IMR-90 (cell line): ENCODE data around the gene CELSR1. TPM values are rescaled to one million over a fixed set of nuclear protein-coding genes. Genes with fewer than 3 reads are reported as not detected.

Source experiments
- ATAC-seq: fragments of 200-7000 bp; cut with Tn5 transposase; 2 replicates; pipeline ENCODE4 v1.9.1; 2020; ENCODE audit warnings: low read depth, mild to moderate bottlenecking, moderate library complexity
- BruUV-seq: library from RNA; stranded (reverse); fragments of 400-500 nt; replicated peaks from 2 replicates; lab custom pipeline; 2021; lab: Mats Ljungman, UMichigan
- CTCF ChIA-PET: fragments of 300-600 bp; formaldehyde crosslinking; extraction: SDS; loops from one replicate; lab custom pipeline; 2021; ENCODE audit warnings: antibody characterized with exemption; lab: Yijun Ruan, JAX
- POLR2A ChIA-PET: fragments of 300-600 bp; sonication (Branson Sonifier 250); formaldehyde crosslinking; loops from one replicate; lab custom pipeline; 2022; ENCODE audit warnings: antibody characterized with exemption; ENCODE audit not compliant: unreplicated experiment; lab: Charles Lee
- DNase-seq: peaks from one replicate; pipeline ENCODE4 v3.0.0; 2013
- H2AFZ ChIP-seq: replicated peaks from 2 replicates; pipeline ENCODE3; 2013; ENCODE audit warnings: low read length, mild to moderate bottlenecking; ENCODE audit not compliant: poor library complexity
- H2AK5ac ChIP-seq: 2 replicates; pipeline ENCODE4 v1.6.1; 2013; ENCODE audit warnings: low read depth, low read length, inconsistent platforms
- H2AK9ac ChIP-seq: replicated peaks from 2 replicates; pipeline ENCODE3; 2013; ENCODE audit warnings: mild to moderate bottlenecking, low read depth, low read length, moderate library complexity; ENCODE audit not compliant: poor library complexity
- H2BK120ac ChIP-seq: 2 replicates; pipeline ENCODE4 v1.6.1; 2013; ENCODE audit warnings: low read depth, low read length, inconsistent platforms
- H2BK15ac ChIP-seq: 3 replicates; pipeline ENCODE4 v1.6.1; 2013; ENCODE audit warnings: low read depth, low read length, inconsistent platforms
- H2BK20ac ChIP-seq: 2 replicates; pipeline ENCODE4 v1.6.1; 2013; ENCODE audit warnings: low read depth, mild to moderate bottlenecking, inconsistent platforms, low read length, moderate library complexity
- H2BK5ac ChIP-seq: 2 replicates; pipeline ENCODE4 v1.6.1; 2013; ENCODE audit warnings: mild to moderate bottlenecking, low read depth, low read length, inconsistent platforms; ENCODE audit not compliant: poor library complexity, severe bottlenecking
- H3K14ac ChIP-seq: replicated peaks from 2 replicates; pipeline ENCODE4 v1.6.1; 2013; ENCODE audit warnings: low read depth, low read length, inconsistent platforms
- H3K18ac ChIP-seq: 2 replicates; pipeline ENCODE4 v1.6.1; 2013; ENCODE audit warnings: low read depth, low read length, control low read depth
- H3K23ac ChIP-seq: 2 replicates; pipeline ENCODE4 v1.6.1; 2013; ENCODE audit warnings: low read depth, low read length, inconsistent platforms
- H3K27ac ChIP-seq: 2 replicates; pipeline ENCODE4 v1.5.1; 2013; ENCODE audit warnings: mild to moderate bottlenecking, control low read depth, low read length; ENCODE audit not compliant: insufficient read depth
- H3K27me3 ChIP-seq: 2 replicates; pipeline ENCODE4 v1.6.1; 2013; ENCODE audit warnings: low read length; ENCODE audit not compliant: control insufficient read depth, insufficient read depth
- H3K36me3 ChIP-seq: 2 replicates; pipeline ENCODE4 v1.6.1; 2013; ENCODE audit warnings: low read length, mixed read lengths; ENCODE audit not compliant: control insufficient read depth, insufficient read depth
- H3K4ac ChIP-seq: 2 replicates; pipeline ENCODE4 v1.6.1; 2013; ENCODE audit warnings: low read depth, low read length, inconsistent platforms
- H3K4me1 ChIP-seq: 2 replicates; pipeline ENCODE4 v1.6.1; 2013; ENCODE audit warnings: low read length, mixed read lengths; ENCODE audit not compliant: control insufficient read depth, insufficient read depth
- H3K4me2 ChIP-seq: 2 replicates; pipeline ENCODE4 v1.6.1; 2013; ENCODE audit warnings: low read depth, mild to moderate bottlenecking, control low read depth, low read length, moderate library complexity
- H3K4me3 ChIP-seq: 2 replicates; pipeline ENCODE4 v1.5.1; 2013; ENCODE audit warnings: low read depth, mild to moderate bottlenecking, control low read depth, low read length, moderate library complexity; ENCODE audit not compliant: insufficient read depth
- H3K56ac ChIP-seq: 2 replicates; pipeline ENCODE4 v1.6.1; 2013; ENCODE audit warnings: low read length, inconsistent platforms; ENCODE audit not compliant: insufficient read depth; ENCODE audit errors: extremely low read depth
- H3K79me1 ChIP-seq, 2 experiments: 2 replicates each; pipeline ENCODE4 v1.6.1; 2013; ENCODE audit warnings: low read length in 2 of 2, inconsistent platforms in 1 of 2, low read depth in 1 of 2
- H3K9ac ChIP-seq: 2 replicates; pipeline ENCODE4 v1.6.1; 2013; ENCODE audit warnings: low read depth, low read length, control low read depth
- H3K9me1 ChIP-seq: 2 replicates; pipeline ENCODE4 v1.6.1; 2013; ENCODE audit warnings: low read length, inconsistent platforms; ENCODE audit not compliant: insufficient read depth
- H3K9me3 ChIP-seq: 2 replicates; pipeline ENCODE4 v1.6.1; 2013; ENCODE audit warnings: low read length; ENCODE audit not compliant: control insufficient read depth, insufficient read depth
- H4K20me1 ChIP-seq: 2 replicates; pipeline ENCODE4 v1.6.1; 2013; ENCODE audit warnings: low read length, inconsistent platforms; ENCODE audit not compliant: insufficient read depth
- H4K5ac ChIP-seq: 2 replicates; pipeline ENCODE4 v1.6.1; 2013; ENCODE audit warnings: mild to moderate bottlenecking, low read depth, low read length, control low read depth
- H4K8ac ChIP-seq, 2 experiments: 2 replicates each; pipeline ENCODE4 v1.6.1; 2013; ENCODE audit warnings: low read depth in 2 of 2, low read length in 2 of 2, control low read depth in 1 of 2, inconsistent platforms in 1 of 2
- H4K91ac ChIP-seq: 2 replicates; pipeline ENCODE4 v1.6.1; 2013; ENCODE audit warnings: low read depth, low read length, inconsistent platforms; ENCODE audit not compliant: insufficient read depth
- MAZ ChIP-seq: IDR thresholded peaks from 2 replicates; pipeline ENCODE4 v1.6.1; 2012; ENCODE audit warnings: low read depth, mild to moderate bottlenecking, low read length, improper control_type of control experiment, moderate library complexity, borderline replicate concordance
- MXI1 ChIP-seq: IDR thresholded peaks from 2 replicates; pipeline ENCODE4 v1.6.1; 2012; ENCODE audit warnings: low read depth, mild to moderate bottlenecking, low read length, moderate library complexity, borderline replicate concordance
- USF2 ChIP-seq: fragments of 150-350 bp; IDR thresholded peaks from 2 replicates; pipeline ENCODE4 v1.6.1; 2017; ENCODE audit warnings: mild to moderate bottlenecking, antibody characterized with exemption, low read length, low read depth
- WGBS, 2 experiments: methylation state at CpG; one replicate each; pipeline versions ENCODE4 v1.1.5 to v1.1.7; 2013; ENCODE audit warnings: missing lambda C conversion rate in 2 of 2; ENCODE audit not compliant: insufficient read length in 1 of 2; ENCODE audit errors: extremely low coverage in 2 of 2; 5-methylcytosine and 5-hydroxymethylcytosine counted together
- dilution Hi-C: fragments of 300-500 bp; cut with HindIII; formaldehyde crosslinking; loops from one replicate; pipeline ENCODE4 v1.14.3; 2018; ENCODE audit warnings: low sequenced_read_pairs; ENCODE audit not compliant: unreplicated experiment
- in situ Hi-C: fragments of 300-500 bp; cut with MboI; formaldehyde crosslinking; loops from 3 replicates; pipeline ENCODE4 v1.14.3; 2019; ENCODE audit warnings: low sequenced_read_pairs, inconsistent platforms, mixed read lengths
- intact Hi-C: fragments of 100-400 bp; cut with micrococcal nuclease; formaldehyde crosslinking; loops from 2 replicates; pipeline ENCODE4 v1.10.0; 2022
- polyA plus RNA-seq, 3 experiments: library from polyadenylated mRNA; depleted of rRNA; stranded (reverse); fragments of >200 nt; gene quantifications; 2 replicates each; pipeline ENCODE4 v1.2.3, GENCODE V29; 2012; ENCODE audit warnings: low replicate concordance in 1 of 3
- total RNA-seq: library from RNA; depleted of rRNA; stranded (reverse); fragments of >200 nt; gene quantifications from 2 replicates; pipeline ENCODE4 v1.2.3, GENCODE V29; 2012

The CELSR1 gene
- total and polyA plus RNA-seq, 2 of the 4 experiments (the other 2 are of a cell fraction), result 0.36 to 0.82 TPM

- CTCF ChIA-PET, result no interaction called here
- ATAC-seq, result no peak
- no TSS peak for BruUV-seq
Observed at GRCh38 chr22:46371623-46372226, 165.7 kb downstream of the CELSR1 start.

More at GRCh38 chr22:46371623-46372226, 165.7 kb downstream of the CELSR1 start:
- POLR2A ChIA-PET, result no interaction called here
- DNase-seq, result no peak
- no peaks in the 10 kb centered on the region for H3K36me3 ChIP-seq
- no peaks in the 10 kb centered on the region for H4K20me1 ChIP-seq
- H2BK20ac ChIP-seq, result no peak overlapping the region
- H2AK9ac ChIP-seq, result no peak overlapping the region
- peaks cover 6% of the 10 kb centered on the region for H3K9me3 ChIP-seq
- no peak overlapping the region for H4K5ac ChIP-seq
- intact Hi-C loops, result no loop called here
- H2AFZ ChIP-seq, result no peak overlapping the region
- no peak overlapping the region for H3K18ac ChIP-seq
- no peak overlapping the region for H3K4me3 ChIP-seq
- no peak overlapping the region for H3K4me2 ChIP-seq
- no peaks in the 10 kb centered on the region for H3K79me1 ChIP-seq
- no peak overlapping the region for H3K56ac ChIP-seq
- 58 to 100% methylated on average over 2 of the region's 2 CpGs for WGBS, 2 experiments
- H3K14ac ChIP-seq, result no peak overlapping the region
- no peak overlapping the region for H3K4ac ChIP-seq
- peaks cover 14% of the 10 kb centered on the region; the same call in 1 of the 2 replicates for H3K27me3 ChIP-seq
- dilution Hi-C loops, result no loop called here
- no peak overlapping the region for H2BK120ac ChIP-seq
- H3K27ac ChIP-seq, result no peak overlapping the region
- no peak overlapping the region for H4K8ac ChIP-seq
- H3K4me1 ChIP-seq, result no peaks in the 10 kb centered on the region
- no peak overlapping the region for H2AK5ac ChIP-seq
- no peak overlapping the region for H3K23ac ChIP-seq
- in situ Hi-C loops, result no loop called here
- H4K91ac ChIP-seq, result no peak overlapping the region
- H2BK5ac ChIP-seq, result peak overlapping the region; percentile 7
- TF ChIP-seq MXI1 (no peak), USF2 (no peak), MAZ (no peak)
- H3K9me1 ChIP-seq, result no peaks in the 10 kb centered on the region; the same call in 1 of the 2 replicates
- no peak overlapping the region for H3K9ac ChIP-seq
- H2BK15ac ChIP-seq, result no peak overlapping the region
